ENCODE results near the gene NTNG2. TPM values are rescaled to one million over a fixed set of nuclear protein-coding genes. Genes with fewer than 3 reads are reported as not detected.

The NTNG2 gene
- total and polyA plus RNA-seq, 2 donors (not counting 1 experiment from before 2014, with no cell fraction given): 5.0 to 6.6 TPM

DNA sequence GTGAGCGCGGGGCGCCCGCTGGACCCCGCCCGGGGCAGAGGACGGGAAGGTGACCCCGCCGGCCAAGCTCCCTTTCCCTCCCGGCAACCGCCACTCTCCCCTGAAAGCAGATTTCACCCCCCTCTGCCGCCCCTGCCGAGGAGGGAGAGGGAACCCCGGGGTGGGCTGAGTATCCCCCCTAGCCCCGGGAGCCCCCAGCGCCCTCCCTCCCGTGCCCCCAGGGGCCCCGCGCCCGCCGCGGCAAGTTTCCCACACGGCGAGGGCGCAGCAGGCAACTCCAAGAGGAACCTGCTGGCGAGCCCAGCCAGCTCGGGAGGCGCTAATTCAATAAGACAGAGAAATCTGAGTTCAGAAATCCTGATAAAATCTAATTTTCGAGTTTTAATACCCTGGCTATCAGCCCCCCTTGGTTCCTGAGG lies 1.6 kb downstream of the NTNG2 start:
- H3K4me2 ChIP-seq (replicated peaks; ENCODE audit: low read depth, low read length, poor library complexity, severe bottlenecking): peak overlapping the region; percentile 99
- Mint-ChIP-seq H3K27ac (no peak overlapping the region), H3K9me3 (ENCODE audit: insufficient read depth) (no peaks in the 10 kb centered on the region), H3K4me3 (peak overlapping the region; percentile 74), H3K4me1 (peaks cover 13% of the 10 kb centered on the region), H3K27me3 (peaks cover 57% of the 10 kb centered on the region)
- no peaks in the 10 kb centered on the region for H4K20me1 ChIP-seq (ENCODE audit: control insufficient read depth, insufficient read depth, low read length, poor library complexity, severe bottlenecking)
- DNase-seq: no peak
- ChIA-PET POLR2A (no interaction called here), CTCF (interaction anchor here (1.8 to 12.2 kb wide), 2 partner anchors 73 to 89 kb away, joined by 6 to 144 read pairs; no protein-coding TSS in a partner anchor)
- WGBS (ENCODE audit: insufficient coverage): 4% methylated on average over 28 of the region's 29 CpGs
- intact Hi-C loops (cut with micrococcal nuclease): loop anchor here (5.0 to 10.0 kb wide), 2 partner anchors 81 to 399 kb away; no protein-coding TSS in a partner anchor
- H3K27me3 ChIP-seq (replicated peaks in 1 of 4; ENCODE audit: control extremely low read depth in 1 of 4, control insufficient read depth in 3 of 4, insufficient read depth in 4 of 4, low read length in 3 of 4): peaks cover 0 to 76% (median 40%) of the 10 kb centered on the region in 4 experiments
- H3K4me1 ChIP-seq (ENCODE audit: control insufficient read depth in 2 of 2, insufficient read depth in 2 of 2, low read length in 2 of 2): peaks cover 26 to 30% of the 10 kb centered on the region in 2 donors
- no peak for ATAC-seq (ENCODE audit: low read depth)
- no peaks in the 10 kb centered on the region for H3K36me3 ChIP-seq (replicated peaks in 1 of 2; ENCODE audit: control extremely low read depth in 1 of 2, control insufficient read depth in 1 of 2, extremely low read depth in 1 of 2, insufficient read depth in 2 of 2, low read length in 1 of 2)
- TF ChIP-seq EZH2 (IDR thresholded peaks at IDR 0.05; ENCODE audit: borderline replicate concordance, insufficient read depth, low read depth, low read length, poor library complexity, severe bottlenecking): peak; percentile 18
- no peak for TF ChIP-seq CTCF (IDR thresholded peaks at IDR 0.05)
- H3K79me2 ChIP-seq (ENCODE audit: control insufficient read depth, insufficient read depth, low read length): no peaks in the 10 kb centered on the region
- H3K27ac ChIP-seq (ENCODE audit: low read length in 2 of 2): no peak overlapping the region
- H2AFZ ChIP-seq (ENCODE audit: insufficient read depth, low read depth, low read length, poor library complexity, severe bottlenecking): peak overlapping the region; percentile 78
- H3K9me3 ChIP-seq (ENCODE audit: control extremely low read depth in 1 of 3, control insufficient read depth in 2 of 3, insufficient read depth in 1 of 3, low read length in 2 of 3): no peaks in the 10 kb centered on the region
- peak overlapping the region in 1 of 5 experiments; percentile 71 for H3K4me3 ChIP-seq (ENCODE audit: control extremely low read depth in 1 of 5, extremely low read depth in 1 of 5, insufficient read depth in 1 of 5, low read depth in 2 of 5, low read length in 4 of 5)
- H3K9ac ChIP-seq (ENCODE audit: low read length): no peak overlapping the region

DNA sequence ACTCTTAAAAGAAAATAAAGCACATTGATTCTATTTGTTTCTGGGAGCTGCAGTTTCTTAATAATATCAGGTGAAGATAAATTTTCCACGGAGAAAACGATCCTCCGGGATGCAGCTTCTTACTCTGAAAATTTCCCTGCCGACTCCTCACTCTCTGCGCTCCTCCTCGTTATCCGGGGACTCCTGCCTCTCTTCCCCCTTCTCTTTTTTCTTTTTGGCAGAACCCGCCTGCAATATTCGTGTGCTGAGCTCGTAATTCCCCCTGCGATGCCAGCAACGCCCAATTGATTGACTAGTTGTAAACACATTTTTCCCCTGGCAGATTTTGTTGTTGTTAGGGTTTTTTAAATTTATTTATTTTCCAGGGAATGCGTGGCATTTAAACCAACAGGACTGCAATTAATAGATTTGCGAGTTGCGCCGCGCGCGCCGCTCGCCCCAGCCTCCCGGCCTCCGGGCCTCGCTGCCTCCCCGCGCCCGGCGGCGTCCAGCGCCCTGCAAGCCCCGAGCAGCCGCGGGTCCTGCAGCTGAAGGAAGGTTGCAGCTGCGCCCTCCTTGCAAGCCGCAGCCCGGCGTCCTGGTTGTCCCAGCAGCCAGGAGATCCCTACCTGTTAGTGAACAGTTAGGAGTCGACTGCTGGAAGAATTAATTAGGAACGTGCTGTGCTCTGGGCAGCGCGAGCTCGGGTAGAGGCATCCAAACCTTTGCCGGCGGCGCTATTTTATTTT lies 2.2 kb downstream of the NTNG2 start:
- peak overlapping the region; percentile 99 for H3K4me2 ChIP-seq (replicated peaks; ENCODE audit: low read depth, low read length, poor library complexity, severe bottlenecking)
- POLR2A ChIA-PET: no interaction called here
- no peak overlapping the region for H3K4me3 ChIP-seq (ENCODE audit: control extremely low read depth in 1 of 5, extremely low read depth in 1 of 5, insufficient read depth in 1 of 5, low read depth in 2 of 5, low read length in 4 of 5)
- CTCF ChIA-PET: interaction anchor here (1.8 to 12.2 kb wide), 2 partner anchors 73 to 88 kb away, joined by 6 to 144 read pairs; no protein-coding TSS in a partner anchor
- no peaks in the 10 kb centered on the region for H3K79me2 ChIP-seq (ENCODE audit: control insufficient read depth, insufficient read depth, low read length)
- H3K27ac ChIP-seq (ENCODE audit: low read length in 2 of 2): no peak overlapping the region
- H3K27me3 ChIP-seq (replicated peaks in 1 of 4; ENCODE audit: control extremely low read depth in 1 of 4, control insufficient read depth in 3 of 4, insufficient read depth in 4 of 4, low read length in 3 of 4): peaks cover 0 to 79% (median 38%) of the 10 kb centered on the region in 4 experiments
- peaks cover 26 to 30% of the 10 kb centered on the region in 2 donors for H3K4me1 ChIP-seq (ENCODE audit: control insufficient read depth in 2 of 2, insufficient read depth in 2 of 2, low read length in 2 of 2)
- TF ChIP-seq EZH2 (IDR thresholded peaks at IDR 0.05; ENCODE audit: borderline replicate concordance, insufficient read depth, low read depth, low read length, poor library complexity, severe bottlenecking): no peak
- no peak for TF ChIP-seq CTCF (IDR thresholded peaks at IDR 0.05)
- no peak overlapping the region for H2AFZ ChIP-seq (ENCODE audit: insufficient read depth, low read depth, low read length, poor library complexity, severe bottlenecking)
- H3K9ac ChIP-seq (ENCODE audit: low read length): no peak overlapping the region
- Mint-ChIP-seq H3K27me3 (peaks cover 55% of the 10 kb centered on the region), H3K4me3 (peak overlapping the region; percentile 74), H3K4me1 (peaks cover 13% of the 10 kb centered on the region), H3K27ac (no peak overlapping the region), H3K9me3 (ENCODE audit: insufficient read depth) (no peaks in the 10 kb centered on the region)
- DNase-seq (peak; percentile 42), ATAC-seq (ENCODE audit: low read depth) (no peak)
- WGBS (ENCODE audit: insufficient coverage): 17% methylated on average over 39 of the region's 45 CpGs
- H4K20me1 ChIP-seq (ENCODE audit: control insufficient read depth, insufficient read depth, low read length, poor library complexity, severe bottlenecking): no peaks in the 10 kb centered on the region
- intact Hi-C loops (cut with micrococcal nuclease): loop anchor here (5.0 to 10.0 kb wide), 2 partner anchors 82 to 399 kb away; no protein-coding TSS in a partner anchor
- H3K36me3 ChIP-seq (replicated peaks in 1 of 2; ENCODE audit: control extremely low read depth in 1 of 2, control insufficient read depth in 1 of 2, extremely low read depth in 1 of 2, insufficient read depth in 2 of 2, low read length in 1 of 2): no peaks in the 10 kb centered on the region
- no peaks in the 10 kb centered on the region for H3K9me3 ChIP-seq (ENCODE audit: control extremely low read depth in 1 of 3, control insufficient read depth in 2 of 3, insufficient read depth in 1 of 3, low read length in 2 of 3)
